ENCODE results near the gene HINT3. TPM values are rescaled to one million over a fixed set of nuclear protein-coding genes. Genes with fewer than 3 reads are reported as not detected.

HINT3 gene
- total and polyA plus RNA-seq, 3 donors from 2014 or later: 19.0 to 24.8 (median 22.5) TPM

- Histone ChIP-seq H3K4me3 (no peak overlapping the region), H3K4me1 (no peaks in the 10 kb centered on the region), H3K9me3 (no peaks in the 10 kb centered on the region), H3K27me3 (no peaks in the 10 kb centered on the region), H3K27ac (no peak overlapping the region), H3K36me3 (ENCODE audit: low read depth, missing control alignments) (no peaks in the 10 kb centered on the region)
- no peak for DNase-seq
- intact Hi-C loops (cut with DNase I; ENCODE audit: low total_unique reads): no loop called here
- whole genome bisulfite sequencing, 2 donors: 64 to 91% methylated on average over 1 of the region's 1 CpG
- TF ChIP-seq POLR2A (IDR thresholded peaks at IDR 0.05) (no peak), CTCF (IDR thresholded peaks at IDR 0.05) (no peak)
Observed at GRCh38 chr6:125951323-125951722, 5.2 kb upstream of the HINT3 start.

GRCh38 chr6:125952764-125953501 lies 3.6 kb upstream of the HINT3 start:
- TF ChIP-seq POLR2A (IDR thresholded peaks at IDR 0.05) (no peak), CTCF (IDR thresholded peaks at IDR 0.05) (no peak)
- DNase-seq: peak; percentile 25
- intact Hi-C loops (cut with DNase I; ENCODE audit: low total_unique reads): no loop called here

GRCh38 chr6:125953502-125953875 lies 3.1 kb upstream of the HINT3 start:
- intact Hi-C loops (cut with DNase I; ENCODE audit: low total_unique reads): no loop called here
- 60 to 86% methylated on average over 2 to 11 of the region's 11 CpGs for WGBS, 2 donors
- H3K9me3 ChIP-seq: no peaks in the 10 kb centered on the region
- no peak overlapping the region for H3K27ac ChIP-seq
- TF ChIP-seq CTCF (IDR thresholded peaks at IDR 0.05) (no peak), POLR2A (IDR thresholded peaks at IDR 0.05) (no peak)
- DNase-seq: no peak
- no peaks in the 10 kb centered on the region for H3K36me3 ChIP-seq (ENCODE audit: low read depth, missing control alignments)
- H3K4me3 ChIP-seq: no peak overlapping the region
- H3K4me1 ChIP-seq: peaks cover 7% of the 10 kb centered on the region
- H3K27me3 ChIP-seq: no peaks in the 10 kb centered on the region

More at GRCh38 chr6:125952764-125953501, 3.6 kb upstream of the HINT3 start:
- no peaks in the 10 kb centered on the region for H3K27me3 ChIP-seq
- H3K36me3 ChIP-seq (ENCODE audit: low read depth, missing control alignments): no peaks in the 10 kb centered on the region
- no peak overlapping the region for H3K27ac ChIP-seq
- H3K4me1 ChIP-seq: peaks cover 1% of the 10 kb centered on the region
- no peak overlapping the region for H3K4me3 ChIP-seq
- no peaks in the 10 kb centered on the region for H3K9me3 ChIP-seq
- 72 to 82% methylated on average over 5 to 7 of the region's 7 CpGs for WGBS, 2 donors

GRCh38 chr6:125954735-125955339 lies 1.7 kb upstream of the HINT3 start:
- DNase-seq: no peak
- intact Hi-C loops (cut with DNase I; ENCODE audit: low total_unique reads): loop anchor here (5.0 kb wide), 1 partner anchor 163 kb away; the partner anchor contains the start of gene NCOA7

More at GRCh38 chr6:125954735-125955339, 1.7 kb upstream of the HINT3 start:
- no peak overlapping the region for H3K4me3 ChIP-seq
- no peaks in the 10 kb centered on the region for H3K27me3 ChIP-seq
- TF ChIP-seq POLR2A (IDR thresholded peaks at IDR 0.05) (no peak), CTCF (IDR thresholded peaks at IDR 0.05) (no peak)
- no peaks in the 10 kb centered on the region for H3K9me3 ChIP-seq
- WGBS, 2 donors: 66 to 68% methylated on average over 5 of the region's 5 CpGs
- no peaks in the 10 kb centered on the region for H3K36me3 ChIP-seq (ENCODE audit: low read depth, missing control alignments)
- peaks cover 11% of the 10 kb centered on the region for H3K4me1 ChIP-seq
- H3K27ac ChIP-seq: no peak overlapping the region
